ENCODE data around the gene JSRP1.

Gene JSRP1

DNA sequence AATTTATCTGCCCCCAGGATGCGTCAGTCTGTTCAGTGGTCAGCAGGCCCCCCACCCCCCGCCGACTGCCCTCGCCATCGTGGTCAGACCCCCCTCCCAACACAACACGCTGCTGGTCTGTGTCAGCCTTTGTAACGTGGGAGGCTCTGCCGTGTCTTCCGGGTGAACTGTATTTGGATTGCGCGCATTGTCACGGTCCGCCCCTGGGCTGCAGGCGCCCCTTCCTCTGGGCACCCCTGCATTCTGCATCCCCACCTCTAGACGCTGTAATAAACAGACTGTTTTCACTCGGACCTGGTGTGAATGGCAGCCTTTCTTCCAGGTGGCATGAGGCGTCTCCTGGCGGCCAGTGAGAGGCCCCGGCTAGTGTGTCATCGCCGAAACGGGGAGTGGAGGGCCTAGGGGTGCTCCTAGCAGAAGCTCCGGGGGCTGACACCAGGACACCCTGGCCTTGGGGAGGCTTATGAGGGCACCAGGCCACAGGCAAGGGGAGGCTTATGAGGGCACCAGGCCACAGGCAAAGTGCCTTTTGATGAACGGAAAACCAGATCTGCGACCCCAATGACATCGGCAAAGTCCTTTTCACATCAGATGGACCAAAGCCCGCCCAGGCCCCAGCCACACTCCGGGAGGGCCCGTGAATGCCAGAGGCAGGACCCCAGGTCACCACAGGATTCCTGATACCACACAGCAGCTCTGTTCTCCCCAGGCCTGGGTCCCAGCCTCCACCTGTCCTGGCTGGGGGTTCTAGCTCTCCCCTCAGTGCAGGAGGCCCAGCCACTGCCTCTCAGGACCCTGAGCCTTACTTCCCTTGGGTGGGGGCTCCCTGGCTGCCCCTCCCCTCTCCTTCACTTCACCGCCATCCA lies 23.7 kb downstream of the JSRP1 start:
- DNase-seq (ENCODE audit: low spot score), result no peak

DNA sequence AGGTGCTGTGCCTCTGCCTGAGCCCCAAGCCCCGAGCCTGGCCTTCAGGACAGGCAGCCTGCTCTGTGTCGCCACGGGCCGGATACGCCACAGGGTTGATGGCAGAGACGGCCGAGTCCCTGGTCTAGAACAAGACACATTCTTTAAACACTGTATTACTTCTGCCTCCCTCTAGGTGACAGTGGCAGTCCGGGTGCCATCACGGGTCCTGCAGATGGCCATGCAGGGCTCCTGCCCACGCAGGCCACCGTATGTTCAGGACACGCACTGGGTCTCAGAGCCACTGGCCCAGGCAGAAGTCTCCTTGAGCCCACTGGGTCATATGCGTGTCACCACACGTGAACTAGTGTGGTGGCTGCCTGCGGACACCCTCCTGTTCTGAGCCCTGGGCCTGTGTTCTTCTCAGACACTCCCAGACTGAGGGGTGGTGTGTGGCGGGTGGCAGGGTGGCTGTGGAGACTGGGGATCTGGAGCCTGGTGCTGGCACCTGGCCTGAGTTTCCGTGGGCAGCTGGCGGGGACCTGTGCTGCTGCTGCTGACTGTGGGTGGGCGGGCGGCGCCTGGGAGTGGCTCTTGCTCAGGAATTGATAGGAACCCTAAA lies 24.5 kb downstream of the JSRP1 start:
- peak; percentile 31 for DNase-seq (ENCODE audit: low spot score)

DNA sequence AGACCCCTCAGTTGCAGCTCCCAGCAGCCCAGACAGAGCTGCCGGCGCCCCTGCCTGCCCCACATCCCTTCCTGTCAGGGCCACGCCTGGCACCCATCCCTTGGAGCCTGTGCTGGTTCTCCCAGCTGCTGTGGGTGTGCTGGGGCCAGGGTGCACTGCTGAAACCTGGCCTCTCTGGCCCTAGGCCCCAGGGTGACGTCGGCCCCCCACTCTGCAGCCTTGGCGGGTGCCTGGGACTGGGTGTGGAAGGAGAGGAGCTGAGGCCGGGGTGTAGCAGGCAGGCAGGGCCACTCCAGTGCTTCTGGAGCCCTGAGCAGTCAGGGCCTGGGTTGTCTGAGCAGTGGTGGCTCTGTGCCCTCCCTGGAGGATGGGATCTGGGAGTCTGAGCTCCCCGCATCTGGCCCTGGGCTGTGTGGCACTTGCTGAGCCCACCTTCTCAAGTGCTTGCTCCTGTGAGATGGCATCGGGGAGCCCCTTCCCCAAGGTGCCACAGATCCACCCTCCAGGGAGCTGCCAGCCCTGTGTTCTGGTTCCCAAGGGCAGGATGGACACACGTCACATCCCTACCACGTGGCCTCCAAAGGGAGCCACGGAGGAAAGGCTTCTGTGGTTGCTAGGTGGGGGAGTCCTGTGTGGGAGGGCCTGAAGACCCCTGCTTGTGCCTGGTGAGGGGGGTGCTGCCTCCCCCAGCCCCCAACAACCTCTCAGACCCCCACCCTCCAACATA lies 25.2 kb downstream of the JSRP1 start:
- DNase-seq (ENCODE audit: low spot score), result no peak

DNA sequence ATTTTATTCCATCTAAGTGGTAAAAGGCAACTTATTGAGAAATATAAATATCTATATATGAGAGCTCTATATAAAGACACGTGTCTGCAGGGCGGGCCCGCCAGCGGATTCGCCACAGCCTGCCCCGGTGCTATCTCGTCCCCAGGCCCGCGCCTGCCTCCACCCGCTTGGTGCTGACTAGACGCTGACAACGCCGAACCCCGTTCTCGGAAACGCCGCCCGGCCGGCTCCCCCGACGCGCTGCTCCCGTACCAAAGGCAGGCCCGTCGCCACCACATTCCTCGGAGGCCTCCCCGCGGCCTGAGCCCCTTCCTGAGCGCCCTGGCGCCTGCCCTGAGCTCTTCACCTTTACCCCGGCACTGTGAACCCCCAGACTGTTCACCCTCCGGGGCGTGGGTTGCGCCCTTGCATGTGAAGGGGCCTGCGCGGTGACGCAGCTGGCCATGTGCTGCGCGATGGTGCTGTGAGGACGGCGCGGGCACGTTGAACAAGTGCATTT lies 26.1 kb downstream of the JSRP1 start:
- no peak for DNase-seq (ENCODE audit: low spot score)

DNA sequence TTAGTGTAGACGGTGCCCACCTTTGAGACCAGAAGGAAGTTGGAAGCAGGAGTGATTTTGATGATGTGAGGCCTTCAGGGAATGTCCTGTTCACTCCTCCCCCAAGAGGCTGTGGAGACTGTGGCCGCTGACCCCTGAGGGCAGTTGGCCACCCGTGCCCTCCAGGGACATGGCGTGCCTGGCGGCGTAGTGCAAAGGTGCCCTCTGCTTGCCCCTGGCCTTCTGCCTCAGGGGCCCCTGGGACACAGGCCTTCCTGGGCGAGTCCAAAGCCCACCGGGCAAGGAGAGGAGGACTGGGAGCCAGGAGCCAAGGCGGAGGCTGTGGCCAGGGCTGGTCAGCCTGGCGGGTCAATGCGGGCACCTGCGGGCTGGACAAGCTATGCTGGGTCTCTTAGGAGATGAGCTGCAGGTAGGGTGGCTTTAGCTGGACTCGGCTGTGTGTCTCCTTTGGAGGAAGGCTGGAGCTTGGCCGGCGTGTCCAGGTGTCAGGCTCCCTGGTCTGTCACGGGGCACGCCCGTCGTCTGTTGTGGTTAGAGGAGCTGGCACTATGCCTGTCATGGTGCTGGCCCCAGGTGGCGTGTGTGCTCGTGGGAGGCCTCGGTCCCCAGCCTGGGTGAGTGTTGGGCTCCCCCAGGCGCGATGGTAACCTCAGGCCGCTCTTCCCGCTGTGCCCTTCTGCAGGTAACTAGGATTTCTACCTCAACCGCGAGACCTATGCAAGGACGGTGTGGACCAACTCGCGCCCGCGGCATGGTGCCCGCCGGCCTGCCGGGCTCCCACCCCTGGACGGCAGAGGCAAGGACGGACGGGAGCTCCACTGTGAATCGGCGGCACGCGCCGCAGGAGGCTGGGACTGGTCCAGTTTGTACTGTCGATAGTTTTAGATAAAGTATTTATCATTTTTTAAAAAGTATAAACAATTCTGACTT lies 26.8 kb downstream of the JSRP1 start:
- DNase-seq (ENCODE audit: low spot score), result no peak

DNA sequence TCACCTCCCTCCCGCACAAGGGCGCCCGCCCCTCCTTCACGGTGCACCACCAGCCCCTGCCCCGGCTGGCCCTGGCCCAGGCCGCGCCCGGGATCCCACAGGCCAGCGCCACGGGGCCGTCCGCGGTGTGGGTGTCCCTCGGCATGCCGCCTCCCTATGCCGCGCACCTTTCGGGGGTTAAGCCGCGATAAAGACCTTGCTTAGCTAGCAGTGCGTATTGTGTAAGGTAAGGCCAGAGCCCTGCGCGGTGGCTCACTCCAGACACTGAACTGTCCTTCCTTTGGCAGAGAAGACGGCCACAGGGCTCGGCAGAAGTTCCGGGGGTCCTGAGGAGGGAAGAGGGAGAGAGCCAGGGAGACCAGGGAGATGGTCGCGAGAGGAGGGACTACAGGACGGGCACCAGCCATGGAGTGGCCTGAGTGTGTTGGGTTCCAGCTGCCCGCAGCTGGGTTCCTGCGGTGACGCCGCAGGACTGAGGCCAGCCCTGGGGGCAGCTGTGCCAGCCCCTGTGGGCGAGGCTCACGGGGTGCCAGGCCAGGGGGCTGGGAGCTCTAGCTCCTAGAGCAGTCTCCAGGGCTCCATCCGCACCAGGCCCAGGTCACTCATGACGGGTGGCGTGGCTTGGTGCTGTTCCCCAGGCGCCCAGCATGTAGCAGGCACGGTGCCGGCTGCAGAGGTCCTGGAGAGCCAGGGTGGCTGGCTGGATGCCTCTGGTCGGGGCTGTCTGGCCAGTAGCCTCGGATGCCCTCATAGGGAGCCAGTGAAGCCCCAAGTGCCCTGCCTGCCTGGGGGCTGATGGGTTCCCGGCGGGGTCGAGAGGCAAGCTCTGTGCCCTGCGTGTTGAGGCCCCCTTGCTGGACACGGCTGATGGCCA lies 27.8 kb downstream of the JSRP1 start:
- no peak for DNase-seq (ENCODE audit: low spot score)

DNA sequence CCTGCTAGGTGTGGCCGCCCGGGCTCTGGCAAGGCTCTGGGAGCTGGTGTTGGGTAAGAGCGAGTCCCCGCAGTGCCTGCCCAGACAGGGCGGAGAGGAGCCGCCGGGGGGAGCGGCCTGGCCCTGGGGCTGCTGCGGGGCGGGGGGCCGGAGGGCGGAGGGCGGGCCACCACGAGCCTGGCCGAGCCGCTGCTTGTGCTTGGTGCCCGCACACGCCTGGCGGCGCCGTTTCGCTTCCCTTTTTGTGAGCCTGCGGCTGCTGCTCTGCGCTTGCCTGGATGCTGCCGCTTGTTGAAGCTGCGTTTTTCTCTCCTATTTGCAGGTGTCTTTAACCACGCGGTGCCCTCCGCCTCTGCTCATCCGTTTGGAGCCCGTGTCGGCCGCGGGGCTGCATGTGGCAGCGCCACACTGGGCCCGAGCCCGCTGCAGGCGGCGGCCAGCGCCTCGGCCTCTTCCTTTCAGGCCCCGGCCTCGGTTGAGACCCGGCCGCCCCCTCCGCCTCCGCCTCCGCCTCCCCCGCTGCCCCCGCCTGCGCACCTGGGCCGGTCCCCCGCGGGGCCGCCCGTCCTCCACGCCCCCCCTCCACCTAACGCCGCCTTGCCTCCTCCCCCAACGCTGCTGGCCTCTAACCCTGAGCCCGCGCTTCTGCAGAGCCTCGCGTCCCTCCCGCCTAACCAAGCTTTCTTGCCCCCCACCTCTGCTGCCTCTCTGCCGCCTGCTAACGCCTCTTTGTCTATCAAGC lies 28.6 kb downstream of the JSRP1 start:
- no peak for DNase-seq (ENCODE audit: low spot score)

DNA sequence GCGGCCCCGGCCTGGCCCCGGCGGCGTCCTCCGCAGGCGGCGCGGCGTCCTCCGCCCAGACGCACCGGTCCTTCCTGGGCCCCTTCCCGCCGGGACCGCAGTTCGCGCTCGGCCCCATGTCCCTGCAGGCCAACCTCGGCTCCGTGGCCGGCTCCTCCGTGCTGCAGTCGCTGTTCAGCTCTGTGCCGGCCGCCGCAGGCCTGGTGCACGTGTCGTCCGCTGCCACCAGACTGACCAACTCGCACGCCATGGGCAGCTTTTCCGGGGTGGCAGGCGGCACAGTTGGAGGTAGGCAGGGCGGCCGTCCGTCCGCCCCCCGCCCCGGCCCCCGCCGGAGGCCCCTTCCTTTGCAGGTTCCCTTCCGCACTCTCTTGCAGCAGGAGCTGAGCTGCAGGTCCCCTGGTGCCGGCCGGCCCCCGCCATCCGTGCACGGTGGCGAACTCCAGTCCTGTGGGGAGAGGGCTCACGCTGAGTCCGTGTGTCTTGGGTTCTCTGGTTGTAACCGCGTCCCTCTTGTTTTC lies 29.3 kb downstream of the JSRP1 start:
- no peak for DNase-seq (ENCODE audit: low spot score)

DNA sequence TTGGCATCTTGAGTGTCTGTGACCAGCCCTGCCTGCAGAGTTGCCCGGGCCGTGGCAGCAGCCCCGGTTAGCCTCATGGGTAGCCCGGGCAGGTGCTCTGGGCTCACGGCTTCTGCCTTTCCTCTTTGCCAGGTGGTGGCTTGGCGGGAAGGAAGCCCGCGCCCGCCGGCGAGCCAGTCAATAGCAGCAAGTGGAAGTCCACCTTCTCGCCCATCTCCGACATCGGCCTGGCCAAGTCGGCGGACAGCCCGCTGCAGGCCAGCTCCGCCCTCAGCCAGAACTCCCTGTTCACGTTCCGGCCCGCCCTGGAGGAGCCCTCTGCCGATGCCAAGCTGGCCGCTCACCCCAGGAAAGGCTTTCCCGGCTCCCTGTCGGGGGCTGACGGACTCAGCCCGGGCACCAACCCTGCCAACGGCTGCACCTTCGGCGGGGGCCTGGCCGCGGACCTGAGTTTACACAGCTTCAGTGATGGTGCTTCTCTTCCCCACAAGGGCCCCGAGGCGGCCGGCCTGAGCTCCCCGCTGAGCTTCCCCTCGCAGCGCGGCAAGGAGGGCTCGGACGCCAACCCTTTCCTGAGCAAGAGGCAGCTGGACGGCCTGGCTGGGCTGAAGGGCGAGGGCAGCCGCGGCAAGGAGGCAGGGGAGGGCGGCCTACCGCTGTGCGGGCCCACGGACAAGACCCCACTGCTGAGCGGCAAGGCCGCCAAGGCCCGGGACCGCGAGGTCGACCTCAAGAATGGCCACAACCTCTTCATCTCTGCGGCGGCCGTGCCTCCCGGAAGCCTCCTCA lies 30.0 kb downstream of the JSRP1 start:
- peak; percentile 86 for DNase-seq (ENCODE audit: low spot score)

DNA sequence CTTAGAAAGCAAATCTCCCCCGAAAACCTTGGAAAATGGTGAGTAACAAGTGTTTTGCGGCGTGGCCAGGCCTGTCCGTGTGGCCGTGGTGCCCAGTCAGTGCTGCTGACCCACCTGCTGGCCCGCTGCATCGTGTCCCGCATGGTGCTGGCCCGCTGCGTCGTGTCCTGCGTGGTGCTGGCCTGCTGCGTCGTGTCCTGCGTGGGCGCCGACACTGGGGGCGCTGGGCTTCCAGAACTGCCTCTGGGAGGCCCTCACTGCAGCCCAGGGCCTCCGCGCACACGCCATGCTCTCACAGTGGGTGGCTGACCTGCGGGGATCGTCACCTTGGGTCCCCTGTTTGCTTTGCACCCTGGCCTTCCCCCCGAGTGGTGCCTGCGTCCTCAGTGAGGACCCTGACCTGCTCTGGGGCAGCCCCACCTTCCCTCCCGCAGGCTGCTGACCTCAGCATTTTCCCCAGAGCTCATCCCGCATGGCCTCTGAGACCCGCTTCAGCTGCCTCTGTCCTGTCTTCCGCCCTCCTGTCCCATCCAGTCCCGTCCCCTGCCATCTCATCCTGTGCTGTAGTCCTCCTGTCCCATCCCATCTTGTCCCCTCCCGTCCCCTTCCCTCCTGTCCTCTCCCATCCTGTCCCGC lies 30.7 kb downstream of the JSRP1 start:
- no peak for DNase-seq (ENCODE audit: low spot score)

DNA sequence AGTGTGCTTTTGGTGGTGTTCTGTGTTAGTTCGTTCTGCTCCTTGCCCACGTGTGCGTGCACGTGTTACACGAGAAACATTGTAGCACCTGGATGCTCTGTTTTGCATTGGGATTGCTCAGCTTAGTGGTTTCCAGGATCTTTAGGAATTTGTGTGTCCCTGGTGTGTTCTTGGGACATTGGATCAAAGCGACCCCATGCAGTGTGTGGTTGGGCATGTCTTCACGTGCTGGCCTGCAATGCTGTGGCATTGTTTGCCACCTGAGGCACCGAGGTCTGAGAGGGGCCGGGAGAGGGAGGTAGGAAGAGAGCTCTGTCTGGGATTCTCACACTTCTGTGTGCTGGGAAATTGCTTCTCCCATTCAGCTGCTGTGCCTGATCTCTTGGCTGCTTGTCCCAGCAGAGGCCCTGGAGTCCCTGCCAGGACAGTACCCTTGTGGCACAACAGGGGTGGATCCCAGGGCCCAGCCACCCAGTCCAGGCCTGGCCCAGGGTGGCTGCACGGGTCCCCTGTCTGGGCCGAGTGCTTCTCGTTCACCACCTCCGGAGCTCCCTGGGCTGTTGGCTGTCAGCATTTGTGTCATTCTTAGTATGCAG lies 31.4 kb downstream of the JSRP1 start:
- DNase-seq (ENCODE audit: low spot score), result no peak

DNA sequence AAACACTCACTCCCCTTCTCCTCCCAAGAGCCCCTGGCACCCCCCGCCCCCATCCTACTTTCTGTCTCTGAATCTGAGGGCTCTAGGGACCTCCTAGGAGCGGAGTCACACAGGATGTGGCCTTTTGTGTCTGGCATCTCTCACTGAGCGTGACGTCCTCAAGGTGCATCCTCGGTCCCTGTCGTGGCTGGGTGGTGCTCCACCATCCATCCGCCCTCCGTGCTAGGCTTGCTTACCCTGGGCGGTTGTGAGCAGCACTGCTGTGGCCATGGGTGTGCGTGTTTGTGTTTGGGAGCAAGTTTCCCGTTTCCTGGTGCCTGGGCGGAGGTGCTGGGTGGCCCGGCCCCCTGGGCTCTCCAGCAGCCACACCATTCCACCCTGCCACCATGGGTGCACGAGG lies 32.3 kb downstream of the JSRP1 start:
- DNase-seq (ENCODE audit: low spot score), result no peak

DNA sequence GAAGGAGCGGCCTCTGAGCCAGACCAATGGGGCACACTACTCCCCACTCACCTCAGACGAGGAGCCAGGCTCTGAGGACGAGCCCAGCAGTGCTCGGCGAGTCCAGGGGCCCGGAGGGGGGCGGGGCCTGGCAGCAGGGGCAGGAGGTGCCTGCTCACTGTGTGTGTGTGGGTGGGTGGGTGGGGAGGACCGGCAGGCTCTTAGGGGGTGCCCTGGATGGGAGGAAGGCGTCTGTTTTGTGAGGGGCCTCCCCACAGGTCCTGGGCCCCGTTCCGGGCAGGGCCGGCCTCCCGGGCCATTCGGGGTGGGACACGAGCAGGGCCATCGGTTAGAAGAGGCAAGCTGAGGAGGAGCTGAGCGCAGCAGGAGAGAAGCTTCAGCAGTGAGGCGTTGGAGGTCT lies 32.8 kb downstream of the JSRP1 start:
- no peak for DNase-seq (ENCODE audit: low spot score)

DNA sequence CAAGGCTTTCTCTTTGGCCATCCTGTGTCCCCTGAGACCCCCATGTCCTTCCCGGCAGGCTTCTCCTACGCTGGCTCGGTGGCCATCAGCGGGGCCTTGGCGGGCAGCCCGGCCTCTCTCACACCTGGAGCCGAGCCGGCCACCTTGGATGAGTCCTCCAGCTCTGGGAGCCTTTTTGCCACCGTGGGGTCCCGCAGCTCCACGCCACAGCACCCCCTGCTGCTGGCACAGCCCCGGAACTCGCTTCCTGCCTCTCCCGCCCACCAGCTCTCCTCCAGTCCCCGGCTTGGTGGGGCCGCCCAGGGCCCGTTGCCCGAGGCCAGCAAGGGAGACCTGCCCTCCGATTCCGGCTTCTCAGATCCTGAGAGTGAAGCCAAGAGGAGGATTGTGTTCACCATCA lies 34.3 kb downstream of the JSRP1 start:
- no peak for DNase-seq (ENCODE audit: low spot score)

DNA sequence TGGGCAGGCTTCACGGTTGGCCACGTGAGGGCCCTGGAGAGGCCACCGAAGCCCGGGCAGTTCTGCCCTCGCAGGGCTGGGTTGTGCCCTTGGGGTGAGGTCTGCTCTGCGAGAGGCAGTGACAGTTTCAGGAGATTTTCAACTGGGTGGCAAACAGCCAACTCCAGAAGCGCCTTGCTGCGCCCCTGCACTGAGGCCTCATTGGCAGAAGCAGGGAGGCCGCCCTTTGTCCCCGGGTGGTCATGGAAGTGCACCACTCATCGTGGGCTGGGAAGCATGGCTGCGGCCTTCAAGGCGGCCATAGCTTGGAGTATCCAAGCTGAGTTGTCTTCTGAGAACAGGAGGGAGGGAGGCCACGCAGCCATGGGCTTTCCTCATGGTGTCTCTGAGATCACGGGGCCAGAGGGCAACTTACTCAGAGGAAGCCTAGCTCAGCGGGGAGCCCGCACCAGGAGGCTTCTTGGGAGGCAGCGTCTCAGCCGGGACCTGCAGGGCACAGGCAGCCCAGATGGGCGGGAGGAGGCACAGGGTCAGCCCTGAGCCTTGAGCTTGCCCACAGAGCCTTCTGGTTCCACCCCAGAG lies 34.9 kb downstream of the JSRP1 start:
- no peak for DNase-seq (ENCODE audit: low spot score)

DNA sequence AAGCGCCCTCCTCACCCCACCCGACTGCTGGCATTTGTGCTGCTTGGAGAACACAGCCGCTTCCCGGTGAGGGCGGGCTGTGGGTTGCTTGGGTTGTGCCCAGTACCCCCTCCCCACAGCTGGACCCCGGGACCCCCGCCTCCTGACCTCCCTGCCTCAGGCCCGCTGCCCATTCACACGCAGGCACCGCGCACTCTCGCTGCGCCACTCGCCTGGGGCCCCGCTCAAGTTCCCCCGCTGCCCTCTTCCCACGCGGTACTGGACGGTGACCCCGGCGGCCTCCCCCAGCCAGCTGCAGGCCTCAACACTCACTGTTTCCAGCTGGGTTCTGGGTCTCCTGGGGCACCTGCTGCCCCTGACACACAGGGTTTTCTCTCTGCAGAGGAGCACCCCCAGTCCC lies 36.5 kb downstream of the JSRP1 start:
- DNase-seq (ENCODE audit: low spot score), result no peak

DNA sequence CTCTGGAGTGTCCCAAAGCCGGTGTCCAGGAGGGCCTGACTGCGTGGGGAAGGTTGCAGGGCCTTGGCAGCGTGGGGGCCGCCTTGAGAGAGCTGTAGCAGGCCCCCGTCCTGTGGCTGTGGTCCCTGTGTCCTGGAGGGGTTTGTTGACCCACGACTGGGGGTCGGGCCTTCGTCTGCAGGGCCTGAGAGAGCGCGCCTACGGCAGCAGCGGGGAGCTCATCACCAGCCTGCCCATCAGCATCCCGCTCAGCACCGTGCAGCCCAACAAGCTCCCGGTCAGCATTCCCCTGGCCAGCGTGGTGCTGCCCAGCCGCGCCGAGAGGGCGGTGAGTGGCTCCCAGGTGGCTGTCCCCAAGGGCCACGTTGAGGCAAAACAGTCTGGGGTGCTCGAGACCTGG lies 38.6 kb downstream of the JSRP1 start:
- no peak for DNase-seq (ENCODE audit: low spot score)
